CD4-positive, alpha-beta memory T cell (primary cell): ENCODE measurements around the gene ESRRA. TPM values are rescaled to one million over a fixed set of nuclear protein-coding genes. Genes with fewer than 3 reads are reported as not detected.
"Not testable (repeated sequence)": the region's sequence is repeated elsewhere in the genome, so short reads cannot be mapped to it uniquely, and the experiment has no call there.

Experiments
- CTCF ChIA-PET: fragments of 350-600 bp; sonication (Branson Sonifier 250); formaldehyde crosslinking; loops from one replicate; lab custom pipeline; 2021; ENCODE audit warnings: inconsistent platforms; ENCODE audit not compliant: partially characterized antibody; lab: Charles Lee
- POLR2A ChIA-PET: fragments of 350-600 bp; sonication (Branson Sonifier 250); formaldehyde crosslinking; loops from one replicate; lab custom pipeline; 2021; ENCODE audit not compliant: partially characterized antibody; lab: Charles Lee
- DNase-seq, 5 donors: peaks; one replicate each; pipeline versions ENCODE4 v3.0.0 to v3.0.0-alpha.2; 2020 to 2022; ENCODE audit warnings: mixed read lengths in 1 of 5
- H3K27ac ChIP-seq: one replicate; pipeline ENCODE4 v1.7.0; 2013; ENCODE audit warnings: low read depth, low read length
- H3K27me3 ChIP-seq: 2 replicates; pipeline ENCODE4 v1.7.0; 2013; ENCODE audit warnings: mild to moderate bottlenecking, low read length, moderate library complexity; ENCODE audit not compliant: insufficient read depth
- H3K36me3 ChIP-seq: 2 replicates; pipeline ENCODE4 v1.7.0; 2013; ENCODE audit warnings: mild to moderate bottlenecking, low read length, moderate library complexity; ENCODE audit not compliant: insufficient read depth
- H3K4me1 ChIP-seq: 2 replicates; pipeline ENCODE4 v1.7.0; 2013; ENCODE audit warnings: mild to moderate bottlenecking, low read length, moderate library complexity; ENCODE audit not compliant: insufficient read depth
- H3K4me3 ChIP-seq, 2 donors: one replicate each; pipeline ENCODE4 v1.7.0; 2013; ENCODE audit warnings: low read length in 2 of 2, mild to moderate bottlenecking in 1 of 2
- H3K9me3 ChIP-seq, 2 donors: one replicate each; pipeline ENCODE4 v1.7.0; 2013; ENCODE audit warnings: low read length in 2 of 2, control low read depth in 1 of 2; ENCODE audit not compliant: control insufficient read depth in 1 of 2
- H3K27ac Mint-ChIP-seq, 7 donors: one replicate each; pipeline ENCODE4 v1.8.0; 2020 to 2021; ENCODE audit warnings: mixed read lengths in 7 of 7, mild to moderate bottlenecking in 6 of 7, inconsistent platforms in 3 of 7, moderate library complexity in 3 of 7
- H3K27me3 Mint-ChIP-seq, 2 donors: one replicate each; pipeline ENCODE4 v1.8.0; 2020 to 2021; ENCODE audit warnings: mixed read lengths in 2 of 2
- H3K36me3 Mint-ChIP-seq, 2 donors: one replicate each; pipeline ENCODE4 v1.8.0; 2020 to 2021; ENCODE audit warnings: mixed read lengths in 2 of 2, inconsistent platforms in 1 of 2, mild to moderate bottlenecking in 1 of 2
- H3K4me1 Mint-ChIP-seq, 4 donors: one replicate each; pipeline ENCODE4 v1.8.0; 2020 to 2021; ENCODE audit warnings: mixed read lengths in 4 of 4, mild to moderate bottlenecking in 1 of 4
- H3K4me3 Mint-ChIP-seq, 8 donors: one replicate each; pipeline ENCODE4 v1.8.0; 2020 to 2021; ENCODE audit warnings: mixed read lengths in 8 of 8, mild to moderate bottlenecking in 7 of 8, moderate library complexity in 6 of 8, inconsistent platforms in 3 of 8
- H3K9me3 Mint-ChIP-seq, 8 donors: one replicate each; pipeline ENCODE4 v1.8.0; 2020 to 2021; ENCODE audit warnings: mixed read lengths in 8 of 8, mild to moderate bottlenecking in 5 of 8, inconsistent platforms in 3 of 8, moderate library complexity in 1 of 8
- intact Hi-C: fragments of 100-400 bp; cut with micrococcal nuclease; formaldehyde crosslinking; loops from one replicate; pipeline ENCODE4 v1.15.1; 2023
- polyA plus RNA-seq, 2 donors: library from polyadenylated mRNA; unstranded; fragments of 300-500 nt; fragmentation: Illumina TruSeq; gene quantifications; one replicate each; pipeline ENCODE4 v1.2.3, GENCODE V29; 2021
- total RNA-seq, 2 experiments: library from RNA; stranded (reverse); gene quantifications; one replicate each; pipeline ENCODE4 v1.2.3, GENCODE V29; 2021

The ESRRA gene
- total and polyA plus RNA-seq, 4 experiments from 2014 or later, result 4.4 to 31.9 (median 20.9) TPM

DNA sequence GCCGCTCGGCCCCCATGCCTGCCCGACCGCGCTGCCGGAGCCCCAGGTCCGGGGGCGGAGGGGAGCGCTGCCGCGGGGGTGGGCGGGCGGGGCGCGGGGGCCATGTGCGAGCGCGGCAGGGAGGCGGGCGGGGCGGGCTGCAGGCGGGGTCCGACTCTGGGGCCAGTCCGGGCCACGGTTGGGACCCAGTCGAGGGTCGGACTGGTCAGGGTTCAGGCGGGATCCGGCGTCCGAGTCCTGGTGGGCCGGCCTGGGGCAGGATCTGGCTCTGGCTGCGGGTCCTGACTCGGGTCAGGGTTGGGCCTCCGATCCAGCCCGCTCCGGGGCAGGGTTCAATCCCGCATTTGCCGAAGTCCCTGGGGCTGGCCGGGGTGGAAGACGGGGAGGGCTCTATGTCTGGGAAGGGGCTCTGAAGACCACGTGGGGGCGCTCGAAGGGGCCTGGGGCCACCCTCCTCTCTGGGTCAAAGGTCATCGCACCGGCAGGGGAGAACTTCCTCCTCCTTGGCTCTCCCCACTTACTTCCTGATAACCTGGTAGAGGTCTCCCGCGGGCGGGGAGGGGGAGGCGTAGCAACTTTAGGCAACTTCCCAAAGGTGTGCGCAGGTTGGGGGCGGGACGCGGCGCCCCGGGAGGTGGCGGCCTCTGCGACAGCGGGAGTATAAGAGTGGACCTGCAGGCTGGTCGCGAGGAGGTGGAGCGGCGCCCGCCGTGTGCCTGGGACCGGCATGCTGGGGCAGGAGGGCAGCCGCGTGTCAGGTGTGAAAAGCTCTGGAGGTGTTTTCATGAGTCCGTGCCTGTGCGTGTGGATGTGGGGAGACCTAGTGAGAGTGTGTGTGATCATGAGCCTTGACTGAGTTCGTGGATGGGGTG lies 603 bp downstream of the ESRRA start:
- Mint-ChIP-seq H3K27me3 (peaks cover under 1 to 4% of the 10 kb centered on the region in 2 donors), H3K27ac (peak overlapping the region; percentile 91 to 97 (median 95)), H3K4me1 (peaks cover 11 to 36% (median 22%) of the 10 kb centered on the region in 4 donors), H3K36me3 (peaks cover 0 to 13% of the 10 kb centered on the region in 2 donors), H3K4me3 (peak overlapping the region; percentile 88 to 96 (median 94)), H3K9me3 (no peaks in the 10 kb centered on the region)
- Histone ChIP-seq H3K4me3 (peak overlapping the region; percentile 33 to 75), H3K36me3 (no peaks in the 10 kb centered on the region), H3K9me3 (no peaks in the 10 kb centered on the region), H3K27me3 (peaks cover 6% of the 10 kb centered on the region), H3K4me1 (peaks cover 27% of the 10 kb centered on the region), H3K27ac (peak overlapping the region; percentile 66)
- POLR2A ChIA-PET, result interaction anchor here (0.9 to 8.6 kb wide), 13 partner anchors 11 to 467 kb away, joined by 3 to 192 read pairs (median 21); partner anchors contain the start of genes BAD, FERMT3, FKBP2 and GPR137
- peak; percentile 55 to 79 (median 63) for DNase-seq
- intact Hi-C loops, result loop anchor here (1.0 to 10.0 kb wide), 8 partner anchors 11 to 467 kb away; partner anchors contain the start of genes CCDC88B, FKBP2, MARK2 and PPP1R14B
- CTCF ChIA-PET, result interaction anchor here (5.8 to 7.8 kb wide), 5 partner anchors 11 to 100 kb away, joined by 45 to 367 read pairs (median 92); partner anchors contain the start of genes FERMT3, NUDT22, PLCB3 and PPP1R14B

DNA sequence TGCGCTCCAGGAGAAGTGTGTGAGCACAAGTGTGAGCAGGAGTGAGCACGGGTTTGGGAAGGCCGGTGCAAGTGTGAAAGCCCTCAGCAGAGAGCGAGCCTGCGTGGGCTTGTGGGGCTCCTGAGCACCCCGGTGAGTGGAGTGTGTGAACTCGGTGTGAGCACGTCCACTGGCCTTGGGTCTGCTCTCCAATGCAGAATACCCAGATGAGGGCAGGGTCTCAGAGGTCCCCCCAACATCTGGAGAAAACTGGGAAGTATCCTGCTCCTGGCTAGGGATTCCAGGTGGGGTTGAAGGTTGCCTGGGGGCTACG lies 1.2 kb downstream of the ESRRA start:
- Mint-ChIP-seq H3K4me3 (peak overlapping the region; percentile 88 to 96 (median 94)), H3K36me3 (peaks cover 0 to 15% of the 10 kb centered on the region in 2 donors), H3K27me3 (peaks cover 0 to 1% of the 10 kb centered on the region in 2 donors), H3K9me3 (no peaks in the 10 kb centered on the region), H3K27ac (peak overlapping the region; percentile 91 to 97 (median 95)), H3K4me1 (peaks cover 10 to 35% (median 22%) of the 10 kb centered on the region in 4 donors)
- H3K36me3 ChIP-seq, result no peaks in the 10 kb centered on the region
- peaks cover 5% of the 10 kb centered on the region for H3K27me3 ChIP-seq
- peaks cover 22% of the 10 kb centered on the region for H3K4me1 ChIP-seq
- CTCF ChIA-PET, result interaction anchor here (6.8 to 7.8 kb wide), 2 partner anchors 11 to 59 kb away, joined by 54 to 121 read pairs; partner anchors contain the start of genes PLCB3, PPP1R14B, PRDX5 and TRMT112
- POLR2A ChIA-PET, result interaction anchor here (1.2 to 8.6 kb wide), 5 partner anchors 11 to 101 kb away, joined by 3 to 192 read pairs (median 124); partner anchors contain the start of genes BAD, FERMT3, GPR137 and PRDX5
- no peak for DNase-seq
- intact Hi-C loops, result loop anchor here (10.0 kb wide), 1 partner anchor 302 kb away; no protein-coding TSS in a partner anchor
- H3K27ac ChIP-seq, result peak overlapping the region; percentile 66
- no peaks in the 10 kb centered on the region for H3K9me3 ChIP-seq
- H3K4me3 ChIP-seq, result peak overlapping the region; percentile 33 to 75

DNA sequence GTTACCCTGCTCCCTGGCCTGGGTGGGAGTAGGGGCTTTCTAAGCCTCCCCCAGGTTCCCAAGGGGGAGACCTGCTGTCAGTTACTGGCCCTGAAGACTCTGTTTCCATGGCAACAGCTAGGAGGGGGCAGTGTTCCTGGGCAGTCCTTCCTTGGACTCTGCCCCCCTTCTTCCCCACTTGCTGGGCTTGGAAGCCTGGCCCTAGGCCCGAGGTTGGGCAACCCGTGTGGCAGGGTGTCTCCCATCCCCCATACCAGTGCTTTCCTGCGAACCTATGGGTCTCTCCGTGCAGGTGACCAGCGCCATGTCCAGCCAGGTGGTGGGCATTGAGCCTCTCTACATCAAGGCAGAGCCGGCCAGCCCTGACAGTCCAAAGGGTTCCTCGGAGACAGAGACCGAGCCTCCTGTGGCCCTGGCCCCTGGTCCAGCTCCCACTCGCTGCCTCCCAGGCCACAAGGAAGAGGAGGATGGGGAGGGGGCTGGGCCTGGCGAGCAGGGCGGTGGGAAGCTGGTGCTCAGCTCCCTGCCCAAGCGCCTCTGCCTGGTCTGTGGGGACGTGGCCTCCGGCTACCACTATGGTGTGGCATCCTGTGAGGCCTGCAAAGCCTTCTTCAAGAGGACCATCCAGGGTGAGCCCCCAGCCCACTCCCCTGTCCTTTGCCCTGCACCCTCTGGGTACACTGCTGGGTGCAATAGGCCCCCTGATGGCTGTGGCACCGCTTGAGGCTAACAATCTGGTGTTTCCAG lies 1.7 kb downstream of the ESRRA start:
- Mint-ChIP-seq H3K9me3 (no peaks in the 10 kb centered on the region), H3K27ac (peak overlapping the region in 5 of 7 donors; percentile 19 to 95 (median 57)), H3K27me3 (peaks cover 0 to 1% of the 10 kb centered on the region in 2 donors), H3K4me3 (peak overlapping the region; percentile 88 to 96 (median 94)), H3K4me1 (peaks cover 10 to 31% (median 22%) of the 10 kb centered on the region in 4 donors), H3K36me3 (peaks cover 0 to 15% of the 10 kb centered on the region in 2 donors)
- Histone ChIP-seq H3K36me3 (no peaks in the 10 kb centered on the region), H3K27me3 (no peaks in the 10 kb centered on the region), H3K9me3 (no peaks in the 10 kb centered on the region), H3K4me3 (peak overlapping the region; percentile 33 to 75), H3K27ac (peak overlapping the region; percentile 66), H3K4me1 (peaks cover 22% of the 10 kb centered on the region)
- intact Hi-C loops, result loop anchor here (10.0 kb wide), 1 partner anchor 302 kb away; no protein-coding TSS in a partner anchor
- ChIA-PET CTCF (interaction anchor here (6.8 to 7.8 kb wide), 2 partner anchors 10 to 60 kb away, joined by 54 to 121 read pairs; partner anchors contain the start of genes PLCB3, PPP1R14B, PRDX5 and TRMT112), POLR2A (interaction anchor here (1.2 to 8.6 kb wide), 5 partner anchors 10 to 101 kb away, joined by 3 to 192 read pairs (median 124); partner anchors contain the start of genes BAD, FERMT3, GPR137 and PRDX5)
- no peak for DNase-seq

DNA sequence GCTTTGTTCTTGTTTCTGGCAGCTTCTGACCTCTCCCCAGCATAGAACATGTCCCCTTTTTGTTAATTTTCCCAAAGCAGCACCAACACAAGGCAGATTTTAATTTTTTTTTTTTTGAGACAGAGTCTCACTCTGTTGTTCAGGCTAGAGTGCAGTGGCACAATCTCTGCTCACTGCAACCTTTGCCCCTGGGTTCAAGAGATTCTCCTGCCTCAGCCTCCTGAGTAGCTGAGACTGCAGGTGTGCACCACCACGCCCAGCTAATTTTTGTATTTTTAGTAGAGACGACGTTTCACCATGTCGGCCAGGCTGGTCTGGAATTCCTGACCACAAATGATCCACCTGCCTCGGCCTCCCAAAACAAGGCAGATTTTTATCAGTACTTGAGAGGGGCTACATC lies 2.5 kb downstream of the ESRRA start:
- not testable (repeated sequence) for H3K27ac ChIP-seq, DNase-seq, H3K4me3 ChIP-seq, H3K9me3 Mint-ChIP-seq, H3K9me3 ChIP-seq, H3K27me3 ChIP-seq, H3K36me3 ChIP-seq, H3K27me3 Mint-ChIP-seq
- H3K36me3 Mint-ChIP-seq, result peaks cover 1 to 19% of the 10 kb centered on the region in 2 donors
- H3K27ac Mint-ChIP-seq, result peak overlapping the region in 6 of 7 donors; percentile 36 to 90 (median 62)
- H3K4me1 ChIP-seq, result peaks cover 22% of the 10 kb centered on the region
- H3K4me3 Mint-ChIP-seq, result peak overlapping the region in 7 of 8 donors; percentile 26 to 65 (median 52)
- peaks cover 13 to 35% (median 25%) of the 10 kb centered on the region in 4 donors for H3K4me1 Mint-ChIP-seq
- CTCF ChIA-PET, result interaction anchor here (7.8 kb wide), 1 partner anchor 9 kb away, joined by 54 read pairs; the partner anchor contains the start of genes PRDX5 and TRMT112
- intact Hi-C loops, result loop anchor here (10.0 kb wide), 1 partner anchor 303 kb away; no protein-coding TSS in a partner anchor
- POLR2A ChIA-PET, result interaction anchor here (7.9 to 8.6 kb wide), 2 partner anchors 9 to 102 kb away, joined by 124 to 192 read pairs; partner anchors contain the start of genes FERMT3, PRDX5 and TRMT112

DNA sequence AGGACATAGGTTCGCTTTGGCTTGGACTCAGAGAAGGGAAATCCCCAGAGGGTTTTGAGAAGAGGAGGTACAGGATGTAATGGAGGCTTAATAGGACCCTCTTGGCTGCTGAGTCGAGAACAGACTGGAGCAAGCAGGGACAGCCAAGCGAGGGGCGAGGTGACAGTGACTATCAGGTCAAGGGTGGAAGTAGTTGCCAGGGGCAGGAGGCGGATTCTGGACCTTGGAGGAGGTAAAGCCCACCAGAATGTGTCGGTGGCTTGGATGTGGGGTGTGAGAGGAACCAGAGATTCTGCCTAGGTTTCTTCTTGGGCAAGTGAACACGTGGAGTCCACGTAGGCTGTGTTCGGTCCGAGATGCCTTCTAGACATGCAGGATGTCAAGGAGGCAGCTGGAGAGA lies 7.6 kb downstream of the ESRRA start:
- CTCF ChIA-PET, result interaction anchor here (1.2 kb wide), 1 partner anchor 106 kb away, joined by 3 read pairs; the partner anchor contains the start of gene FERMT3

DNA sequence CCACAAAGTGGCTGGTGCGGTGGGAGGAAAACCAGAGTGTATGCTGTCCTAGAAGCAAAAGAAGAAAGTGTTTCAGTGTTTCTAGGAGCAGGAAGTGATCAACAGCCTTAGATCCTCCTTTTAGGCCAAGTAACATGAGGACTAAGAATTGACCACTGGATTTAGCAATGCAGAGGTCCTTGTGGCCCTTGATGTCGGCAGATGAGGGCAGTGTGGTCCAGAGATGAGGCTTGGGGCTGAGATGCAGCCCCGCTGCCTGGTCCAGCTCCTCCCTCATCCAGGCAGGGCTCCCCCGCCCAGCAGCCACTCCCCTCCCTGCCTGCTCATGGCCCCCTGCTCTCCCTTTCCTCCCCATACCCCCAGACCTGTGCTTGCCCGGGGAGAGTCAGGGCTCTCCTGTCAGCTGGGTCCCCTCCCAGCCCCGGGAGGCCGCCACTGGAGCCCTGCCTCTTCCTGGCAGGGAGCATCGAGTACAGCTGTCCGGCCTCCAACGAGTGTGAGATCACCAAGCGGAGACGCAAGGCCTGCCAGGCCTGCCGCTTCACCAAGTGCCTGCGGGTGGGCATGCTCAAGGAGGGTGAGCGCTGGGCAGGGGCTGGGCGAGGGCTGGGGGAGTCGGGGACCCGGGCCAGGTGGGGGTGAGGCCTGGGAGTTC lies 8.3 kb downstream of the ESRRA start:
- H3K4me3 ChIP-seq, result no peak overlapping the region
- Mint-ChIP-seq H3K9me3 (peaks cover 0 to 2% (median 0%) of the 10 kb centered on the region in 8 donors), H3K4me3 (no peak overlapping the region), H3K27ac (peak overlapping the region in 2 of 7 donors; percentile 72 to 74), H3K27me3 (no peaks in the 10 kb centered on the region), H3K4me1 (peaks cover 15 to 40% (median 24%) of the 10 kb centered on the region in 4 donors), H3K36me3 (peaks cover 11 to 33% of the 10 kb centered on the region in 2 donors)
- no peaks in the 10 kb centered on the region for H3K27me3 ChIP-seq
- peaks cover 14% of the 10 kb centered on the region for H3K4me1 ChIP-seq
- intact Hi-C loops, result no loop called here
- no peak overlapping the region for H3K27ac ChIP-seq
- CTCF ChIA-PET, result interaction anchor here (1.2 kb wide), 1 partner anchor 107 kb away, joined by 3 read pairs; the partner anchor contains the start of gene FERMT3
- no peaks in the 10 kb centered on the region for H3K9me3 ChIP-seq
- no peak for DNase-seq
- H3K36me3 ChIP-seq, result peaks cover 12% of the 10 kb centered on the region
- POLR2A ChIA-PET, result no interaction called here

More for the DNA sequence above, 7.6 kb downstream of the ESRRA start:
- intact Hi-C loops, result no loop called here
- H3K27me3 Mint-ChIP-seq, result no peaks in the 10 kb centered on the region
- H3K36me3 Mint-ChIP-seq, result peaks cover 11 to 31% of the 10 kb centered on the region in 2 donors
- no peak for DNase-seq
- H3K27me3 ChIP-seq, result no peaks in the 10 kb centered on the region
- H3K4me1 Mint-ChIP-seq, result peaks cover 13 to 33% (median 22%) of the 10 kb centered on the region in 4 donors
- H3K4me1 ChIP-seq, result peaks cover 14% of the 10 kb centered on the region
- H3K27ac Mint-ChIP-seq, result peak overlapping the region in 6 of 7 donors; percentile 16 to 84 (median 65)
- H3K9me3 ChIP-seq, result no peaks in the 10 kb centered on the region
- H3K36me3 ChIP-seq, result peaks cover 12% of the 10 kb centered on the region
- POLR2A ChIA-PET, result no interaction called here
- H3K4me3 Mint-ChIP-seq, result no peak overlapping the region
- no peak overlapping the region for H3K4me3 ChIP-seq
- H3K27ac ChIP-seq, result no peak overlapping the region
- peaks cover 0 to 2% (median 0%) of the 10 kb centered on the region in 8 donors for H3K9me3 Mint-ChIP-seq
